Daoy (cell line): ENCODE data around the gene CHCHD6. TPM values are rescaled to one million over a fixed set of nuclear protein-coding genes. Genes with fewer than 3 reads are reported as not detected.

Source experiments
- DNase-seq: peaks from one replicate; pipeline ENCODE4 v3.0.0-alpha.2; 2015; ENCODE audit warnings: low read depth
- total RNA-seq: library from RNA; depleted of rRNA; stranded (reverse); fragments of >200 nt; shearing (Covaris generic); gene quantifications from 2 replicates; pipeline ENCODE4 v1.2.3, GENCODE V29; 2014

The CHCHD6 gene
- total RNA-seq, 1 experiment from 2014 or later = 19.8 TPM

GRCh38 chr3:126977821-126978220, 273.8 kb downstream of the CHCHD6 start:
- DNase-seq = no peak

DNA sequence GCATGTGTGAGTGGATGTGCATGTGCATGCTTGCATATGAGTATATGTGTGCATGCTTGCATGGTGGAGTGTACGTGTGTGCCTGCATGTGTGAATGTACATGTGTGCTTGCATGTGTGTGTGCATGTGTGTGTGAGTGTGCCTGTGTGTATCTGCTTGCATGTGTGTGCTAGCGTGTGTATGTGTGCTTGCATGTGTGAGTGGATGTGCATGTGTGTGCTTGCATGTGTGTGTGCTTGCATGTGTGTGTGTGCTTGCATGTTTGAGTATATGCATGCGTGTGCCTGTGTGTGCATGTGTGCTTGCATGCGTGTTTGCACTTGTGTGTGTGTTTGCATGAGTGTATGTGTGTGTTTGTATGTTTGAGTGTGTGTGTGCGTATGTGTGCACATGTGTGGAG, 274.3 kb downstream of the CHCHD6 start:
- no peak for DNase-seq

GRCh38 chr3:126979046-126979628, 275.1 kb downstream of the CHCHD6 start:
- DNase-seq = no peak

DNA sequence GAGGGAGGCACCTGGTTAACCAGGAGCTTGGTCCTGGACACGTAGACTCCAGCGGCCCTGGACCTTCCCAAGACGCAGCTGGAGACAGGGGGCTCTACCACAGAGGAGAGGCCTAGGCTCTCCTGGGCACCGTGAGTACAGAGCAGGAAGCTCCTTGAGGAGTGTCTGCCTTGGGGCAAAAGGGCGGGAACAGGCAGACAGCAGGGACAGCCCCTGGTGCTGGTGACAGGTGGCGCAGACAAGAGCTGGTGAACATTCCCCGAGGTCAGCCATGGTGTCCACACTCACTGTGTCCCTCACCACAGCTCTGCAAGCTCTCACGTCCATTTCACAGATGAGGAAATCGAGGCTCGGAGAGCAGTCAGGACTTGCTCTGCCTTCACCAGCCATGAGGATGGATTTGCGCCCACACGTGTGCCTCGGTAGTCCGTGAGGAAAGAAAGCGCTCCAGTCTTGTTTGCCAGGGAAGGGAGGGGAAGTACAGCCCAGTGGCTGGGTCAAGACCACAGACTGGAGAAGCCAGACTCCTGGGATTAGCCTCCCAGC, 276.3 kb downstream of the CHCHD6 start:
- DNase-seq = no peak

GRCh38 chr3:126982126-126982470, 278.1 kb downstream of the CHCHD6 start:
- peak; percentile 88 for DNase-seq

GRCh38 chr3:126982471-126983175, 278.6 kb downstream of the CHCHD6 start, which contains the start of gene PLXNA1:
Gene PLXNA1, plus strand, starts transcription at chr3:126983115. Its CDS starts 5,479 bp downstream, at chr3:126988594.
- DNase-seq = peak; percentile 87

- no peak for DNase-seq
These were observed 279.2 kb downstream of the CHCHD6 start for GRCh38 chr3:126983276-126983652.

- peak; percentile 47 for DNase-seq
These were observed 279.8 kb downstream of the CHCHD6 start for GRCh38 chr3:126983653-126984390.

DNA sequence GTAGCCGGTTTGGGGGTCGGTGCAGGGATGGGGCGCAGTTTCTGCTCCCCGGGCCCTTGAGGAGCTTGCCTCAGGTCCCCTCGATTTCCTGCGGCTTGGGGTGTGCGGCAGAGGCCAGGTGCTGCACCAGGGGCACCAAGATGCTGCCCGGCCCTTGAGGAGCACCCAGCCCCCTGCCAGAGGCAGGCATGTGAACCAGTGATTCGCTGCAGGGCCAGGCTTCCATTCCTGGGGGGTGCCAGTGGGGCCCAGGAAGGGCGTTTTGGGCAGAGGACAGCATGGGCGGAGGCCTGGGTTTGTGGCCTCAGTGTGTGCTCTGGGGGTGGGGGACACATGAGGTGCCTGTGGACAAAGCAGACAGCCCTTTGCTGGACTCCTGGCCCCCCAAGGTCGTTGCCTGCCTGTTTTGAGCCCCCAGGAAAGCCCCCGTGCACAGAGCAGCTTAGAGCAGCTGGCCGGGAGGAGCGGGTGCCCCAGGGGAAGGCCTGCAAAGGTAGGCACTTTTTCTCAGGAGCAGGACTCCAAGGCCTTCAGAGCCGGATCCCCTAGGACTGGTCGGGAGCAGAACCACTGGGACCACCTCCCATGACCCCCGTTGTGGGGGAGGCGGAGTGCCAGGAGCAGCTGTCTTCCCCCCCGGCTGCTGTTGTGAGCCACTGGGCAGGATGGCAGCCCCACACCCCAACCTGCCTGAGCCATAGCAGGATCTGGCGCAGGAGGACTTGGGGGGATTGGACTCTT, 280.5 kb downstream of the CHCHD6 start:
- no peak for DNase-seq

DNA sequence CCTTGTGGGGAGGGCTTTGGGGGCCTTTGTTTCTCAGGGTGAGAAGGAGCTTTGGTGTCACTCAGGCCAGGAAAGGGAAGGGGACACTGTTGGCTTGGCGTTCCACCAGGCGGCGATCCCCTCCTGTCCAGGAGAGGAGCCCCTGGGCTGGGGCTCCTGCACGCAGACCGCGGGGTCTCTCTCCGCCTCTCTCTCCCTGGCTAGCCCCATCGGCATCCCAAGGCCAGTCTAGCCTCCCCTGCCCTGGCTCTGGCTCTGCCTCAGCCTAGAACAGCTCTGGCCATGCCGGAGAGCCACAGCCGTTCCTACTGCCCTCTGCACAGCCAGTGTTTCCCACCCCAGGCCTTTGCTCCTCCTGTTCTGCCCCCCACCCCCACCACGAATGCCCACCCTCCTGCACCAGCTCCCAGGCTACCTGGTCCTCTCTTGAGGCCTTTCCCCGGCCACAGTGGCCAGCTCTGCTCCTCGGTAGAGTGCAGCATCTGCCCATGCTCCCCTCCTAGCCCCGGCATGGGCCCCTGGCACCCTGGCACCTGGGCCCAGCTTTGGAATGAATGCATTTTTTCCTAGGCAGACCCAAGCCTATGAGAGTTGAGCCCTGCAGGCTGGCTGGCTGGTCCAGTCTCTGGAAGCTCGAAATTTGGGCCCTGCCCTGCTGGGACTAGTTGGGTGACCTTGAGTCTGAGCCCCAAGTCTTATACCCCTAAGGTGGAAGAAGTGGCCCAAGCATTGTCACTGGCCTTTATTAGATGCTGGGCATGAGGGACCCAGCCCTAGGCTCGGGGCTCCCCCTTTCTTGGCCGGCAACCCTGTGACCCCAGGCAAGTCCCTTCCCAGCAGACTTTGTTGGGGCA, 281.3 kb downstream of the CHCHD6 start:
- DNase-seq = no peak

DNA sequence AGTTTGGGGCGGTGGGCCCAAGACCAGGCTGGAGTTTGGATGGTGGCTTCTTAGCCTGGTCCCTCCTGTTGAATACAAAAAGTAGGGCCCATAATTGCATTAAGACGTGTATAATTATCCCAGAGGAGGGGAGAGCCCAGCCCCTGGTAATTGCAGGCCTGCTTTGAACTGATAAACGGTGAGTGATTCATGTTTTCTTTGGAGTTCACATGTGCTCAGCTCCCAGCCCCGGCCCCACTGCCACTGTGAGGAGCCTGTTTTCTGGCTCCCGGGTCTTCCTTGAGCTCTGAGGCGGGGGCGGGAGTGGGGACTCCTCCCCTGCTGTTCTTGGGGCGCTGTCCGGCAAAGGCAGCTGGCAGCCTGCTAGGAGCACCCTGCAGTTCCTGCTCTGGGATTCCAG, 282.0 kb downstream of the CHCHD6 start:
- peak; percentile 67 for DNase-seq

- DNase-seq = no peak
These were observed 283.1 kb downstream of the CHCHD6 start for GRCh38 chr3:126987129-126987528.

- no peak for DNase-seq
These were observed 283.6 kb downstream of the CHCHD6 start for GRCh38 chr3:126987596-126987995.

DNA sequence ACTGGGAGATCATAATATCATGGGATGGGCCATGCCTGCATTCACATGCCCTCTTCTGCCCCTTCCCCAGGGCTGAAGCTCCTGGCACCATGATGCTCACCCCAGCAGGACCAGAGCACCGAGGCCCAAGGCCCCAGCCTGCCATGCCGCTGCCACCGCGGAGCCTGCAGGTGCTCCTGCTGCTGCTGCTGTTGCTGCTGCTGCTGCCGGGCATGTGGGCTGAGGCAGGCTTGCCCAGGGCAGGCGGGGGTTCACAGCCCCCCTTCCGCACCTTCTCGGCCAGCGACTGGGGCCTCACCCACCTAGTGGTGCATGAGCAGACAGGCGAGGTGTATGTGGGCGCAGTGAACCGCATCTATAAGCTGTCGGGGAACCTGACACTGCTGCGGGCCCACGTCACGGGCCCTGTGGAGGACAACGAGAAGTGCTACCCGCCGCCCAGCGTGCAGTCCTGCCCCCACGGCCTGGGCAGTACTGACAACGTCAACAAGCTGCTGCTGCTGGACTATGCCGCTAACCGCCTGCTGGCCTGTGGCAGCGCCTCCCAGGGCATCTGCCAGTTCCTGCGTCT, 284.5 kb downstream of the CHCHD6 start:
- no peak for DNase-seq

GRCh38 chr3:126989316-126990023, 285.4 kb downstream of the CHCHD6 start:
- DNase-seq = no peak

DNA sequence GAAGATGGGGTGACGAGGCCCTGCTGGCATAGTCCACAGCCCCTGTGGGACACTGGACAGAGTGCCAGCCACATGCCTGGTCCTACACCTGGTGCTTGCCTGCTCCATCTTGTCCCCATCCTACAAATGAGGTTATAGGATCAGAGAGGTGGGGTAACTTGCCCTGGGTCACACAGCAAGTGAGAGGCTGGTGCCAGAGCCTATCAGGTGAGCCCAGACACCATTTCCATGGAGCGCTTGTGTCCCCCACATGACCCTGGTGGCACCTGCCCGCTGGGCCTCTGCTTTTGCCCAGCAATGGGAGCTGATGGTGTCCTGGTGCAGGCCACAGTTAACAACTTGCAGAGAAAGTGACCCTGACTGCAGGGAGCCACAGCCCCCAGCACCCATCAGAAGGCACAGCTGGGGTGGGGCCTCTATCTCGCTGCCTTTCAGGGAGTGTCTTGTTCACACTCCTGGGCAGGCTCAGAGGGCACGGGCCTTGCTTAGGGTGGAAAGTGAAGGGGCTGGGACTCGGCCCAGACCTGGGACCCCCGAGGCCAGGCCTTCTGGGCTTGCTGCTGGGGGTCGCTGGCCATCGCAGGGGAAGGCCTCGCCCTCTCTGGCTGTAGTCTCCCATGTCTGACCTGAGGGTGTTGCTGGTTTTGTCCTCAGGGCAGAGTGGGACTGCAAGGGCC, 286.1 kb downstream of the CHCHD6 start:
- DNase-seq = no peak

DNA sequence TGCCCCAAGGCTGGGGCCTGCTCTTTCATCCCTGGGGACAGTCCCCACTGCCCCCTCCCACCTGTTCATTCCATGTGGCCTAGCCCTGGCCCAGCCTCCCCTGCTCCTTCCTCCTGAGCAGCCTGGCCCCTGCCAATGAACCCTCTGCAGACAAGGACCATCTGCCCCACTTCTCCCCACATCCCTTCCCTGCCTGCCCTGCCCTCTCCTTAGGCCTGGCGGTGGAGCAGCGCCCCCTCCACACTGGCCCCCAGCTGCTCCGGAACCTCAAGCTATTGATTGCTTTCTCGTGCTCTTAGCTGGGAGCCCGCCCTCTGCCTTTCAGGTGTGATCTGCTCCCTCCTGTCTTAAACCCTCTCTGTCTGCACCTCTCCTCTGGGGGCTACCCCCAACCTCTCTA, 286.9 kb downstream of the CHCHD6 start:
- no peak for DNase-seq

DNA sequence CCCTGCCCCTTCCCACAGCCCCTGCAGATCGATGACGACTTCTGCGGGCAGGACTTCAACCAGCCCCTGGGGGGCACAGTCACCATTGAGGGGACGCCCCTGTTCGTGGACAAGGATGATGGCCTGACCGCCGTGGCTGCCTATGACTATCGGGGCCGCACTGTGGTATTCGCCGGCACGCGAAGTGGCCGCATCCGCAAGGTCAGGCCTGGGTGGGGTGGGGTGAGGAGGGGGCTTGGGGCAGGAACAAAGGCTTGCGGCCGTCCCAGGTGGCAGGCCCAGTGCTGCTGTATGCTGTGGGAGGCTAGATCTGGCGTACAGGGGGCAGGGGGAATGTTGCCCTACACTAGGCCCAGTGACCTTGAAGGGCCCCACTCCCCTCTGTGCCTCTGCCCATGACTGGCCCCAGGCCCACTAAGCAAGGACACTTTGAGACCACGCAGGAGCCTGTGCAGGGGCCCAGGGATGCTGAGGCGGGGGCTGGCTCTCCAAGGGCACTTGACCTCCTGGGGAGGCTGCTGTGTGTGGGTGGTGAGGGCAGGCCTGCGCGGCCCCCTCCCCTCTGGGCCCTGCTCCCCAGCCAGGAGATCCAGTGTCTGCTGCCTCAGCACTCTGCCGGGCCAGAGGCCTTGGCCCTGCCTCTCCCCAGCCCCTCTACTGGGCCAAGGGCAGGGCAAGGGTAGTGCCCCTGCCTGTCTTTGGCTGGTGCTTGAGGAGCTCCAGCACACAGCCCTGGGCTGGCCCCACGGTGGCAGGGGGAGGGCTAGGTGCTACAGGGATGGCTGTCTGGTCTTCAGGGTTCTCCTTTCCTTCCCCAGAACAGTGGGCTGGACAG, 287.5 kb downstream of the CHCHD6 start:
- no peak for DNase-seq

DNA sequence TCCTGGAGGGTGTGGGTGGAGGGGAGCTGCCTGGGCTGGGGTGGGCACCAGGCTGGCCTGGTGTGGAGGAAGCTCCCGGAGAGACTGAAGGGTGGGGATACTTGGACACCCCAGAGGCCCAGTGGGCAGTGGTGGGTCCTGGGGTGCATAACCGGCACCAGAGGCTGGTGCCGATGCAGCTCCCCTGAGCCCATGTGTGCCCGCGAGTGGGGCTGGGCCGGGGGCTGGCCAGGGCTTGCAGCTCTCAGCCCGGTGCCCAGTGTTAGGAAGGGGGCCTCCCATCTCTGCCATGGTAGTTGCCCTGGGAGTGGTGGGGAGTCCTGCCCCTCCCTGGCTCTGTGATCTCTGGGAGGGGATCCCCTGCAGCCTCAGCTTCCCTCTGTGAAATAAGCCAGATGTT, 288.2 kb downstream of the CHCHD6 start:
- no peak for DNase-seq
